Astrocyte (in vitro differentiated cells and primary cell): ENCODE results near the gene OR4M1.

Experiments used
- EZH2 ChIP-seq: IDR thresholded peaks from 2 replicates; pipeline ENCODE4 v1.6.1; 2012; ENCODE audit warnings: mild to moderate bottlenecking, low read length, inconsistent platforms; ENCODE audit not compliant: insufficient read depth
- TF ChIP-seq, protein P1 (sequence below): IDR thresholded peaks from 2 replicates; pipeline ENCODE4 v1.5.1; 2011; ENCODE audit warnings: low read depth, mild to moderate bottlenecking, inconsistent platforms, low read length, moderate library complexity; ENCODE audit not compliant: insufficient read depth

DNA sequence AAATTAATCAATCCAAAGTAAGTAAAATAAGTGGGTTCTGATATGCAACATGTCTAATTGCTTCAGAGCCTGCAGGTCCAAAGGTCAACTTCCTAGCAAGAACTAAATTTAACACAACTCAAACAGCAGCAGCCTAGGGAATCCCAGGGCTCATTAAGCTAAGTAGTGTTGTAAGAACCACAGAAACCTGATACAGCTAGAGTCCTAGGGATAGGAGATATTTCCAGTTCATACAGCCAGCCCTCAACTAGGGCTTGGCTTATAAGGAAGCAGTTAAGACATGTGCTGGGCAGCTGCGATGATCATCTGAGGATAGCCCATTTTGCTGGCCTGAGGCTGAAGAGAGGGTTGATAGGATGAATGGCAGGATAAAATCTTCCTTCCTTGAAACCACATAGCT is 30.0 kb upstream of the OR4M1 start, which contains the start of gene OR4Q3:
- TF ChIP-seq, protein P1, sequence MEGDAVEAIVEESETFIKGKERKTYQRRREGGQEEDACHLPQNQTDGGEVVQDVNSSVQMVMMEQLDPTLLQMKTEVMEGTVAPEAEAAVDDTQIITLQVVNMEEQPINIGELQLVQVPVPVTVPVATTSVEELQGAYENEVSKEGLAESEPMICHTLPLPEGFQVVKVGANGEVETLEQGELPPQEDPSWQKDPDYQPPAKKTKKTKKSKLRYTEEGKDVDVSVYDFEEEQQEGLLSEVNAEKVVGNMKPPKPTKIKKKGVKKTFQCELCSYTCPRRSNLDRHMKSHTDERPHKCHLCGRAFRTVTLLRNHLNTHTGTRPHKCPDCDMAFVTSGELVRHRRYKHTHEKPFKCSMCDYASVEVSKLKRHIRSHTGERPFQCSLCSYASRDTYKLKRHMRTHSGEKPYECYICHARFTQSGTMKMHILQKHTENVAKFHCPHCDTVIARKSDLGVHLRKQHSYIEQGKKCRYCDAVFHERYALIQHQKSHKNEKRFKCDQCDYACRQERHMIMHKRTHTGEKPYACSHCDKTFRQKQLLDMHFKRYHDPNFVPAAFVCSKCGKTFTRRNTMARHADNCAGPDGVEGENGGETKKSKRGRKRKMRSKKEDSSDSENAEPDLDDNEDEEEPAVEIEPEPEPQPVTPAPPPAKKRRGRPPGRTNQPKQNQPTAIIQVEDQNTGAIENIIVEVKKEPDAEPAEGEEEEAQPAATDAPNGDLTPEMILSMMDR = no peak
- TF ChIP-seq EZH2 = no peak
